Caco-2 (cell line): Measurements from ENCODE around the gene FHIT. TPM values are rescaled to one million over a fixed set of nuclear protein-coding genes. Genes with fewer than 3 reads are reported as not detected.

Source experiments
- BruUV-seq: library from RNA; stranded (reverse); fragments of 400-500 nt; replicated peaks from 2 replicates; lab custom pipeline; 2021; lab: Mats Ljungman, UMichigan
- CTCF ChIA-PET: fragments of 300-600 bp; sonication (Branson Sonifier 250); formaldehyde crosslinking; loops from one replicate; lab custom pipeline; 2022; ENCODE audit warnings: antibody characterized with exemption; lab: Charles Lee
- POLR2A ChIA-PET: fragments of 300-600 bp; sonication (Branson Sonifier 250); formaldehyde crosslinking; loops from one replicate; lab custom pipeline; 2022; ENCODE audit warnings: antibody characterized with exemption; lab: Charles Lee
- DNase-seq, 2 experiments: peaks; one replicate each; pipeline versions ENCODE4 v3.0.0 to v3.0.0-alpha.2; 2020 to 2022
- H3K27me3 ChIP-seq: replicated peaks from 2 replicates; pipeline ENCODE4 v1.6.0; 2011; ENCODE audit warnings: low read length; ENCODE audit not compliant: control insufficient read depth, insufficient read depth
- H3K36me3 ChIP-seq: 2 replicates; pipeline ENCODE4 v1.5.1; 2011; ENCODE audit warnings: low read length; ENCODE audit not compliant: control insufficient read depth, insufficient read depth
- H3K4me1 ChIP-seq: fragments of 250-450 bp; sonication (Bioruptor Pico); 2 replicates; pipeline ENCODE4 v1.5.1; 2020; ENCODE audit warnings: mild to moderate bottlenecking
- H3K4me3 ChIP-seq: 2 replicates; pipeline ENCODE4 v1.5.1; 2011; ENCODE audit warnings: low read depth, mild to moderate bottlenecking, control low read depth, low read length
- H3K9me3 ChIP-seq: fragments of 250-450 bp; sonication (Bioruptor Pico); 2 replicates; pipeline ENCODE4 v1.5.1; 2020; ENCODE audit warnings: mild to moderate bottlenecking, moderate library complexity
- H3K27ac Mint-ChIP-seq: one replicate; pipeline ENCODE4 v1.8.0; 2022; ENCODE audit warnings: mixed read lengths; ENCODE audit not compliant: unreplicated experiment
- H3K27me3 Mint-ChIP-seq: one replicate; pipeline ENCODE4 v1.8.0; 2022; ENCODE audit warnings: mixed read lengths; ENCODE audit not compliant: insufficient read depth, unreplicated experiment
- H3K36me3 Mint-ChIP-seq: one replicate; pipeline ENCODE4 v1.8.0; 2022; ENCODE audit warnings: mild to moderate bottlenecking, mixed read lengths; ENCODE audit not compliant: insufficient read depth, unreplicated experiment
- H3K4me1 Mint-ChIP-seq: one replicate; pipeline ENCODE4 v1.8.0; 2022; ENCODE audit warnings: low read depth, mixed read lengths; ENCODE audit not compliant: unreplicated experiment
- H3K4me3 Mint-ChIP-seq: one replicate; pipeline ENCODE4 v1.8.0; 2022; ENCODE audit warnings: mild to moderate bottlenecking, moderate library complexity, mixed read lengths; ENCODE audit not compliant: unreplicated experiment
- H3K9me3 Mint-ChIP-seq: one replicate; pipeline ENCODE4 v1.8.0; 2022; ENCODE audit warnings: mixed read lengths; ENCODE audit not compliant: unreplicated experiment
- intact Hi-C: fragments of 100-400 bp; cut with micrococcal nuclease; formaldehyde crosslinking; loops from one replicate; pipeline ENCODE4 v1.10.0; 2022; ENCODE audit not compliant: unreplicated experiment
- total RNA-seq: library from RNA; stranded (reverse); gene quantifications from 2 replicates; pipeline ENCODE4 v1.2.3, GENCODE V29; 2022
- TF ChIP-seq, protein P1 (sequence below), 2 experiments: fragments of 200-600 bp in 1 of 2; IDR thresholded peaks; 1 replicate in 1 of 2; 2 replicates in 1 of 2; pipeline versions ENCODE4 v1.5.1 to v1.8.0; 2011 to 2022; ENCODE audit warnings: antibody characterized with exemption in 1 of 2, control low read depth in 1 of 2, inconsistent platforms in 1 of 2, low read depth in 1 of 2, low read length in 1 of 2, mild to moderate bottlenecking in 1 of 2, moderate library complexity in 1 of 2; ENCODE audit not compliant: insufficient read depth in 1 of 2, severe bottlenecking in 1 of 2, unreplicated experiment in 1 of 2

FHIT gene
- total RNA-seq, 1 experiment from 2014 or later: 8.3 TPM

- ChIA-PET POLR2A (no interaction called here), CTCF (no interaction called here)
- TF ChIP-seq, protein P1, sequence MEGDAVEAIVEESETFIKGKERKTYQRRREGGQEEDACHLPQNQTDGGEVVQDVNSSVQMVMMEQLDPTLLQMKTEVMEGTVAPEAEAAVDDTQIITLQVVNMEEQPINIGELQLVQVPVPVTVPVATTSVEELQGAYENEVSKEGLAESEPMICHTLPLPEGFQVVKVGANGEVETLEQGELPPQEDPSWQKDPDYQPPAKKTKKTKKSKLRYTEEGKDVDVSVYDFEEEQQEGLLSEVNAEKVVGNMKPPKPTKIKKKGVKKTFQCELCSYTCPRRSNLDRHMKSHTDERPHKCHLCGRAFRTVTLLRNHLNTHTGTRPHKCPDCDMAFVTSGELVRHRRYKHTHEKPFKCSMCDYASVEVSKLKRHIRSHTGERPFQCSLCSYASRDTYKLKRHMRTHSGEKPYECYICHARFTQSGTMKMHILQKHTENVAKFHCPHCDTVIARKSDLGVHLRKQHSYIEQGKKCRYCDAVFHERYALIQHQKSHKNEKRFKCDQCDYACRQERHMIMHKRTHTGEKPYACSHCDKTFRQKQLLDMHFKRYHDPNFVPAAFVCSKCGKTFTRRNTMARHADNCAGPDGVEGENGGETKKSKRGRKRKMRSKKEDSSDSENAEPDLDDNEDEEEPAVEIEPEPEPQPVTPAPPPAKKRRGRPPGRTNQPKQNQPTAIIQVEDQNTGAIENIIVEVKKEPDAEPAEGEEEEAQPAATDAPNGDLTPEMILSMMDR (IDR thresholded peaks at IDR 0.05; ENCODE audit: insufficient read depth in 1 of 2, low read depth in 1 of 2, low read length in 1 of 2, severe bottlenecking in 1 of 2, unreplicated experiment in 1 of 2): no peak
- H3K36me3 ChIP-seq: no peaks in the 10 kb centered on the region
- no peaks in the 10 kb centered on the region for H3K9me3 Mint-ChIP-seq
- no peaks in the 10 kb centered on the region for H3K4me1 Mint-ChIP-seq
- H3K4me1 ChIP-seq: no peaks in the 10 kb centered on the region
- H3K27me3 ChIP-seq: no peaks in the 10 kb centered on the region
- no peaks in the 10 kb centered on the region for H3K27me3 Mint-ChIP-seq
- intact Hi-C loops: no loop called here
- H3K4me3 Mint-ChIP-seq: no peak overlapping the region
- no peaks in the 10 kb centered on the region for H3K36me3 Mint-ChIP-seq
- H3K9me3 ChIP-seq: no peaks in the 10 kb centered on the region
- H3K4me3 ChIP-seq: no peak overlapping the region
- DNase-seq: no peak
- BruUV-seq: no TSS peak
- H3K27ac Mint-ChIP-seq: no peak overlapping the region
These were observed 1250.7 kb downstream of the FHIT start for GRCh38 chr3:60000311-60001105.

DNA sequence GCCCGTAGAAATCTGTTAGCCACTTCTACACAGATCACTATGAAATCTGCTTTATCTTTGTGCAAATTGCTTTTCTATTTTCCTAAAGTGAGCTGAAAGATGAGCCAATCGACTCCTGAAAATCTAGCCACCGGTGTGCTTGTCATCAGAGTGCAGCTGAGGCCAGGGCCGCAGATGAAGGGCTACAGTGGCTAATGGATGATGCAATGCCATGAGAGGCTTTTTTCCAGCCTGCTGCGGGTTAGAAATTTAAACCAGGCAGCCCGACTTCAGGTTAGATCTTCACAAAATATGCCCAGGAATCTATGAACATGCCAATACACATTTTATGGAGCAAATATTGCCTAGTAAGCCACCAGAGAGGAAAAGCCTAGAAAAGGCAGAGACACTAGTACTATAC, 1253.2 kb downstream of the FHIT start:
- H3K9me3 ChIP-seq: no peaks in the 10 kb centered on the region
- Mint-ChIP-seq H3K27ac (no peak overlapping the region), H3K4me1 (no peaks in the 10 kb centered on the region), H3K4me3 (no peak overlapping the region), H3K27me3 (peaks cover 5% of the 10 kb centered on the region), H3K36me3 (no peaks in the 10 kb centered on the region), H3K9me3 (no peaks in the 10 kb centered on the region)
- no peaks in the 10 kb centered on the region for H3K36me3 ChIP-seq
- H3K4me3 ChIP-seq: no peak overlapping the region
- H3K4me1 ChIP-seq: no peaks in the 10 kb centered on the region
- ChIA-PET POLR2A (no interaction called here), CTCF (no interaction called here)
- TF ChIP-seq, protein P1 (IDR thresholded peaks at IDR 0.05; ENCODE audit: insufficient read depth in 1 of 2, low read depth in 1 of 2, low read length in 1 of 2, severe bottlenecking in 1 of 2, unreplicated experiment in 1 of 2): no peak
- BruUV-seq: no TSS peak
- no peaks in the 10 kb centered on the region for H3K27me3 ChIP-seq
- intact Hi-C loops: no loop called here
- no peak for DNase-seq

DNA sequence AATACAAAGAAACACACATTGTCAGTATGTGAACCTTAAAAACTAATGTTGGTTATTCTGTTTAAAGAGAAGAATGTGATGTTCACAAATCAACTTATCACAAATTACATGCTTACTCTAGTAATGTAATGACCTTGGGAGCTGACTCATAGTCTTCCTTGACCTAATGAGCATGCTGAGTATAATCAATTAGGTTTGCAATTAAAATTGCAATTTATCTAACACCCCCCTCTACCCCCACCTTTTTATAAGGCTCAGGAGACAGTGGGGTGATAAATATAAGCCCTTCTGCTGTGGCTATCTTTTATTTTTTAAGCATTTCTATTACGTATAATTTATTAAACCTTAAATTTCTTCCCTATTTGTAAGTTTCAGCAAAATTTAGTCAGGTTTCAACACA, 1253.7 kb downstream of the FHIT start:
- ChIA-PET CTCF (no interaction called here), POLR2A (no interaction called here)
- Mint-ChIP-seq H3K27me3 (peaks cover 5% of the 10 kb centered on the region), H3K9me3 (no peaks in the 10 kb centered on the region), H3K36me3 (no peaks in the 10 kb centered on the region), H3K4me1 (no peaks in the 10 kb centered on the region), H3K4me3 (no peak overlapping the region), H3K27ac (no peak overlapping the region)
- no TSS peak for BruUV-seq
- H3K36me3 ChIP-seq: no peaks in the 10 kb centered on the region
- TF ChIP-seq, protein P1 (IDR thresholded peaks at IDR 0.05; ENCODE audit: insufficient read depth in 1 of 2, low read depth in 1 of 2, low read length in 1 of 2, severe bottlenecking in 1 of 2, unreplicated experiment in 1 of 2): no peak
- no peaks in the 10 kb centered on the region for H3K27me3 ChIP-seq
- H3K4me3 ChIP-seq: no peak overlapping the region
- DNase-seq: no peak
- H3K9me3 ChIP-seq: no peaks in the 10 kb centered on the region
- no peaks in the 10 kb centered on the region for H3K4me1 ChIP-seq
- intact Hi-C loops: no loop called here
